ENCODE measurements around the gene REM2. TPM values are rescaled to one million over a fixed set of nuclear protein-coding genes. Genes with fewer than 3 reads are reported as not detected.
"Not testable (repeated sequence)": the region's sequence is repeated elsewhere in the genome, so short reads cannot be mapped to it uniquely, and the experiment has no call there.

REM2 gene
- total RNA-seq, 1 experiment from 2014 or later = 0.98 TPM

- no peaks in the 10 kb centered on the region for H3K36me3 ChIP-seq (ENCODE audit: low read depth)
- peaks cover 4% of the 10 kb centered on the region; the same call in 1 of the 2 replicates for H3K4me1 ChIP-seq (replicated peaks; ENCODE audit: insufficient read depth)
- ChIA-PET POLR2A (ENCODE audit: unreplicated experiment) (no interaction called here), CTCF (interaction anchor here (0.5 to 1.3 kb wide), 9 partner anchors 20 to 1891 kb away, joined by 3 to 6 read pairs (median 4); partner anchors contain the start of gene DAD1)
- no peak for DNase-seq
- H2AFZ ChIP-seq = no peak overlapping the region
- intact Hi-C loops (cut with micrococcal nuclease; ENCODE audit: unreplicated experiment) = loop anchor here (2.0 to 5.0 kb wide), 3 partner anchors 30 to 295 kb away; no protein-coding TSS in a partner anchor
- H3K27me3 ChIP-seq (ENCODE audit: insufficient read depth, low read depth) = no peaks in the 10 kb centered on the region
- H3K4me2 ChIP-seq = peak overlapping the region; percentile 88; the same call in 1 of the 2 replicates
- no peak overlapping the region for H3K27ac ChIP-seq
- no peaks in the 10 kb centered on the region for H4K20me1 ChIP-seq (ENCODE audit: insufficient read depth)
- H3K9me3 ChIP-seq (ENCODE audit: insufficient read depth, low read depth) = no peaks in the 10 kb centered on the region
- H3K79me2 ChIP-seq (ENCODE audit: low read depth) = no peaks in the 10 kb centered on the region
- TF ChIP-seq CTCF (conservative IDR thresholded peaks at IDR 0.05) = no peak
- no peak overlapping the region for H3K4me3 ChIP-seq
- H3F3A ChIP-seq (ENCODE audit: insufficient read depth, low read depth) = no peaks in the 10 kb centered on the region
- BruUV-seq (replicated peaks) = no TSS peak
- no peaks in the 10 kb centered on the region for H3K9me2 ChIP-seq (ENCODE audit: insufficient read depth)
Measured at GRCh38 chr14:22852599-22852939, 30.5 kb upstream of the REM2 start.

GRCh38 chr14:22852940-22853767 is 29.9 kb upstream of the REM2 start:
- BruUV-seq (replicated peaks) = no TSS peak
- TF ChIP-seq EZH2 (IDR thresholded peaks at IDR 0.05; ENCODE audit: low read depth) (no peak), CTCF (conservative IDR thresholded peaks at IDR 0.05) (peak; percentile 91)
- H3K4me2 ChIP-seq = peak overlapping the region; percentile 88
- H3K36me3 ChIP-seq (ENCODE audit: low read depth) = no peaks in the 10 kb centered on the region
- peak overlapping the region; percentile 85 for H2AFZ ChIP-seq
- no peaks in the 10 kb centered on the region for H3F3A ChIP-seq (ENCODE audit: insufficient read depth, low read depth)
- ChIA-PET POLR2A (ENCODE audit: unreplicated experiment) (no interaction called here), CTCF (interaction anchor here (0.5 to 1.4 kb wide), 12 partner anchors 20 to 1892 kb away, joined by 3 to 6 read pairs (median 4); partner anchors contain the start of gene DAD1)
- H3K27me3 ChIP-seq (ENCODE audit: insufficient read depth, low read depth) = no peaks in the 10 kb centered on the region
- peaks cover 4% of the 10 kb centered on the region; the same call in 1 of the 2 replicates for H3K4me1 ChIP-seq (replicated peaks; ENCODE audit: insufficient read depth)
- peak in 1 of 2 experiments; percentile 80 for DNase-seq
- H3K4me3 ChIP-seq = peak overlapping the region; percentile 48; the same call in 1 of the 2 replicates
- H4K20me1 ChIP-seq (ENCODE audit: insufficient read depth) = no peaks in the 10 kb centered on the region
- intact Hi-C loops (cut with micrococcal nuclease; ENCODE audit: unreplicated experiment) = loop anchor here (1.0 to 5.0 kb wide), 5 partner anchors 30 to 296 kb away; no protein-coding TSS in a partner anchor
- no peaks in the 10 kb centered on the region for H3K79me2 ChIP-seq (ENCODE audit: low read depth)
- no peaks in the 10 kb centered on the region for H3K9me3 ChIP-seq (ENCODE audit: insufficient read depth, low read depth)
- H3K9me2 ChIP-seq (ENCODE audit: insufficient read depth) = no peaks in the 10 kb centered on the region
- no peak overlapping the region for H3K27ac ChIP-seq

- H3K79me2 ChIP-seq (ENCODE audit: low read depth); H4K20me1 ChIP-seq (ENCODE audit: insufficient read depth); H3K4me1 ChIP-seq (replicated peaks; ENCODE audit: insufficient read depth); H3K4me3 ChIP-seq; POLR2A ChIA-PET (ENCODE audit: unreplicated experiment); H3F3A ChIP-seq (ENCODE audit: insufficient read depth, low read depth); H3K9me3 ChIP-seq (ENCODE audit: insufficient read depth, low read depth); H3K27ac ChIP-seq; BruUV-seq (replicated peaks); H3K9me2 ChIP-seq (ENCODE audit: insufficient read depth); H3K27me3 ChIP-seq (ENCODE audit: insufficient read depth, low read depth); DNase-seq; H3K36me3 ChIP-seq (ENCODE audit: low read depth); H3K4me2 ChIP-seq; H2AFZ ChIP-seq: not testable (repeated sequence)
- intact Hi-C loops (cut with micrococcal nuclease; ENCODE audit: unreplicated experiment) = loop anchor here (5.0 kb wide), 1 partner anchor 297 kb away; no protein-coding TSS in a partner anchor
- CTCF ChIA-PET = interaction anchor here (0.6 to 1.7 kb wide), 5 partner anchors 27 to 465 kb away, joined by 3 to 6 read pairs (median 4); no protein-coding TSS in a partner anchor
Measured at GRCh38 chr14:22854296-22854695, 28.7 kb upstream of the REM2 start.

Measured in PC-9 (cell line).